B cell (primary cell): ENCODE measurements around the gene SAT1. TPM values are rescaled to one million over a fixed set of nuclear protein-coding genes. Genes with fewer than 3 reads are reported as not detected.

Experiments
- ATAC-seq: fragments of 200-7000 bp; cut with Tn5 transposase; one replicate; pipeline ENCODE4 v1.10.0; 2021; ENCODE audit warnings: low read depth, mild to moderate bottlenecking, moderate number of reproducible peaks, moderate library complexity
- CTCF ChIA-PET: fragments of 350-600 bp; sonication (Branson Sonifier 250); formaldehyde crosslinking; loops from one replicate; lab custom pipeline; 2021; ENCODE audit warnings: antibody characterized with exemption, inconsistent platforms; lab: Charles Lee
- POLR2A ChIA-PET: fragments of 350-600 bp; sonication (Branson Sonifier 250); formaldehyde crosslinking; loops from one replicate; lab custom pipeline; 2021; ENCODE audit warnings: antibody characterized with exemption; lab: Charles Lee
- DNase-seq: peaks from one replicate; pipeline ENCODE4 v3.0.0; 2013
- H2AFZ ChIP-seq: 2 replicates; pipeline ENCODE4 v1.6.1; 2012; ENCODE audit warnings: mild to moderate bottlenecking, low read depth, low read length; ENCODE audit not compliant: insufficient read depth, poor library complexity, severe bottlenecking
- H3K27ac ChIP-seq, 2 donors: 1 replicate in 1 of 2; 2 replicates in 1 of 2; pipeline ENCODE4 v1.5.1; 2012 to 2013; ENCODE audit warnings: low read length in 2 of 2, mild to moderate bottlenecking in 2 of 2, moderate library complexity in 1 of 2
- H3K27me3 ChIP-seq, 4 experiments: fragments of 200-600 bp in 1 of 4; sonication (generic) in 1 of 4; replicated peaks in 1 of 4; 1 replicate in 2 of 4; 2 replicates in 2 of 4; pipeline versions ENCODE4 v1.6.1 to v1.7.0; 2013 to 2016; ENCODE audit warnings: low read length in 3 of 4, mild to moderate bottlenecking in 2 of 4, mixed read lengths in 1 of 4, moderate library complexity in 1 of 4; ENCODE audit not compliant: insufficient read depth in 4 of 4, control insufficient read depth in 3 of 4; ENCODE audit errors: control extremely low read depth in 1 of 4
- H3K36me3 ChIP-seq, 2 experiments: replicated peaks in 1 of 2; 1 replicate in 1 of 2; 2 replicates in 1 of 2; pipeline versions ENCODE4 v1.6.1 to v1.7.1; 2013; ENCODE audit warnings: low read length in 1 of 2; ENCODE audit not compliant: insufficient read depth in 2 of 2, control insufficient read depth in 1 of 2; ENCODE audit errors: control extremely low read depth in 1 of 2, extremely low read depth in 1 of 2
- H3K4me1 ChIP-seq, 2 donors: fragments of 200-600 bp in 1 of 2; sonication (generic) in 1 of 2; 1 replicate in 1 of 2; 2 replicates in 1 of 2; pipeline versions ENCODE4 v1.5.1 to v1.6.1; 2013 to 2017; ENCODE audit warnings: low read length in 2 of 2; ENCODE audit not compliant: control insufficient read depth in 2 of 2, insufficient read depth in 2 of 2
- H3K4me2 ChIP-seq: replicated peaks from 2 replicates; pipeline ENCODE3; 2012; ENCODE audit warnings: mild to moderate bottlenecking, low read depth, low read length; ENCODE audit not compliant: poor library complexity, severe bottlenecking
- H3K4me3 ChIP-seq, 5 experiments: fragments of 200-600 bp in 1 of 5; sonication (generic) in 1 of 5; 1 replicate in 3 of 5; 2 replicates in 2 of 5; pipeline versions ENCODE4 v1.5.1 to v1.7.0; 2011 to 2016; ENCODE audit warnings: low read length in 4 of 5, mild to moderate bottlenecking in 4 of 5, low read depth in 2 of 5, control low read depth in 1 of 5, moderate library complexity in 1 of 5; ENCODE audit not compliant: insufficient read depth in 1 of 5; ENCODE audit errors: control extremely low read depth in 1 of 5, extremely low read depth in 1 of 5
- H3K79me2 ChIP-seq: fragments of 200-600 bp; sonication (generic); one replicate; pipeline ENCODE4 v1.6.0; 2016; ENCODE audit warnings: low read length; ENCODE audit not compliant: control insufficient read depth, insufficient read depth
- H3K9ac ChIP-seq: fragments of 200-600 bp; sonication (generic); 2 replicates; pipeline ENCODE4 v1.6.1; 2017; ENCODE audit warnings: mild to moderate bottlenecking, low read length, moderate library complexity
- H3K9me3 ChIP-seq, 3 donors: one replicate each; pipeline versions ENCODE4 v1.6.1 to v1.7.1; 2013; ENCODE audit warnings: low read length in 2 of 3; ENCODE audit not compliant: control insufficient read depth in 2 of 3, insufficient read depth in 1 of 3; ENCODE audit errors: control extremely low read depth in 1 of 3
- H4K20me1 ChIP-seq: 2 replicates; pipeline ENCODE4 v1.6.0; 2012; ENCODE audit warnings: mild to moderate bottlenecking, low read length; ENCODE audit not compliant: insufficient read depth, control insufficient read depth, poor library complexity, severe bottlenecking
- H3K27ac Mint-ChIP-seq: one replicate; pipeline ENCODE4 v1.8.0; 2021; ENCODE audit warnings: mixed read lengths
- H3K27me3 Mint-ChIP-seq: one replicate; pipeline ENCODE4 v1.8.0; 2021; ENCODE audit warnings: mixed read lengths
- H3K4me1 Mint-ChIP-seq: one replicate; pipeline ENCODE4 v1.8.0; 2021; ENCODE audit warnings: mixed read lengths
- H3K4me3 Mint-ChIP-seq: one replicate; pipeline ENCODE4 v1.8.0; 2021; ENCODE audit warnings: mixed read lengths
- H3K9me3 Mint-ChIP-seq: one replicate; pipeline ENCODE4 v1.8.0; 2022; ENCODE audit warnings: mixed read lengths; ENCODE audit not compliant: insufficient read depth
- EZH2 ChIP-seq: IDR thresholded peaks from 2 replicates; pipeline ENCODE4 v1.6.1; 2012; ENCODE audit warnings: borderline replicate concordance, low read depth, mild to moderate bottlenecking, moderate library complexity, low read length; ENCODE audit not compliant: insufficient read depth, poor library complexity, severe bottlenecking
- WGBS: methylation state at CpG from one replicate; pipeline ENCODE4 v1.1.5; 2013; ENCODE audit warnings: missing lambda C conversion rate; ENCODE audit not compliant: insufficient coverage; 5-methylcytosine and 5-hydroxymethylcytosine counted together
- intact Hi-C: fragments of 100-400 bp; cut with micrococcal nuclease; formaldehyde crosslinking; loops from one replicate; pipeline ENCODE4 v1.10.0; 2022
- polyA plus RNA-seq: library from polyadenylated mRNA; depleted of rRNA; stranded (reverse); fragments of >200 nt; gene quantifications from 2 replicates; pipeline ENCODE4 v1.2.3, GENCODE V29; 2012
- total RNA-seq, 2 donors: library from RNA; stranded (reverse); fragments of 120-200 nt in 1 of 2; gene quantifications; 1 replicate in 1 of 2; 2 replicates in 1 of 2; pipeline versions ENCODE4 v1.2.3 to v1.2.4, GENCODE V29; 2013 to 2022
- TF ChIP-seq, protein P1 (sequence below): fragments of 200-600 bp; IDR thresholded peaks from one replicate; pipeline ENCODE4 v1.8.0; 2022; ENCODE audit warnings: antibody characterized with exemption, mild to moderate bottlenecking

SAT1 gene
- total and polyA plus RNA-seq, 2 donors (not counting 1 experiment from before 2014, with no cell fraction given) = 172 to 479 TPM

- ATAC-seq = no peak
- Histone ChIP-seq H3K9me3 (no peaks in the 10 kb centered on the region), H3K36me3 (peaks cover 0 to 9% of the 10 kb centered on the region in 2 experiments), H3K4me1 (peaks cover 17 to 37% of the 10 kb centered on the region in 2 donors), H3K27ac (no peak overlapping the region), H3K79me2 (peaks cover 15% of the 10 kb centered on the region), H3K4me2 (peak overlapping the region; percentile 74), H4K20me1 (no peaks in the 10 kb centered on the region), H3K27me3 (no peaks in the 10 kb centered on the region), H2AFZ (no peak overlapping the region), H3K4me3 (no peak overlapping the region), H3K9ac (no peak overlapping the region)
- ChIA-PET CTCF (interaction anchor here (0.9 to 4.5 kb wide), 9 partner anchors 9 to 273 kb away, joined by 3 to 64 read pairs (median 4); partner anchors contain the start of genes ACOT9 and EIF2S3), POLR2A (interaction anchor here (0.6 to 1.9 kb wide), 8 partner anchors 9 to 272 kb away, joined by 3 to 12 read pairs (median 6); partner anchors contain the start of genes APOO, CXorf58, EIF2S3 and PRDX4)
- intact Hi-C loops = loop anchor here (5.0 kb wide), 3 partner anchors 35 to 700 kb away; no protein-coding TSS in a partner anchor
- Mint-ChIP-seq H3K9me3 (no peaks in the 10 kb centered on the region), H3K4me3 (peak overlapping the region; percentile 94), H3K4me1 (peaks cover 32% of the 10 kb centered on the region), H3K27ac (peak overlapping the region; percentile 98), H3K27me3 (no peaks in the 10 kb centered on the region)
- TF ChIP-seq, protein P1, sequence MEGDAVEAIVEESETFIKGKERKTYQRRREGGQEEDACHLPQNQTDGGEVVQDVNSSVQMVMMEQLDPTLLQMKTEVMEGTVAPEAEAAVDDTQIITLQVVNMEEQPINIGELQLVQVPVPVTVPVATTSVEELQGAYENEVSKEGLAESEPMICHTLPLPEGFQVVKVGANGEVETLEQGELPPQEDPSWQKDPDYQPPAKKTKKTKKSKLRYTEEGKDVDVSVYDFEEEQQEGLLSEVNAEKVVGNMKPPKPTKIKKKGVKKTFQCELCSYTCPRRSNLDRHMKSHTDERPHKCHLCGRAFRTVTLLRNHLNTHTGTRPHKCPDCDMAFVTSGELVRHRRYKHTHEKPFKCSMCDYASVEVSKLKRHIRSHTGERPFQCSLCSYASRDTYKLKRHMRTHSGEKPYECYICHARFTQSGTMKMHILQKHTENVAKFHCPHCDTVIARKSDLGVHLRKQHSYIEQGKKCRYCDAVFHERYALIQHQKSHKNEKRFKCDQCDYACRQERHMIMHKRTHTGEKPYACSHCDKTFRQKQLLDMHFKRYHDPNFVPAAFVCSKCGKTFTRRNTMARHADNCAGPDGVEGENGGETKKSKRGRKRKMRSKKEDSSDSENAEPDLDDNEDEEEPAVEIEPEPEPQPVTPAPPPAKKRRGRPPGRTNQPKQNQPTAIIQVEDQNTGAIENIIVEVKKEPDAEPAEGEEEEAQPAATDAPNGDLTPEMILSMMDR = no peak
- no peak for TF ChIP-seq EZH2
- no CpG with 5 or more reads among the region's 6 CpGs for WGBS
- no peak for DNase-seq
Observed at GRCh38 chrX:23782455-23782854, 518 bp upstream of the SAT1 start.
